Measurements from ENCODE around the gene CAMTA1. TPM values are rescaled to one million over a fixed set of nuclear protein-coding genes. Genes with fewer than 3 reads are reported as not detected.

Gene CAMTA1
- total and polyA plus RNA-seq, 4 donors: 78.7 to 438 (median 173) TPM

GRCh38 chr1:7581754-7582459 lies 796.7 kb downstream of the CAMTA1 start:
- Histone ChIP-seq H3K4me3 (ENCODE audit: low read length in 2 of 2) (no peak overlapping the region), H3K27me3 (ENCODE audit: control insufficient read depth in 1 of 2, insufficient read depth in 2 of 2, low read length in 1 of 2) (no peaks in the 10 kb centered on the region), H3K27ac (ENCODE audit: low read depth in 1 of 2, low read length in 2 of 2) (no peak overlapping the region), H3K4me1 (ENCODE audit: control insufficient read depth in 1 of 2, insufficient read depth in 2 of 2, low read length in 2 of 2) (no peaks in the 10 kb centered on the region), H3K9me3 (ENCODE audit: control insufficient read depth, low read length) (no peaks in the 10 kb centered on the region), H3K36me3 (ENCODE audit: control insufficient read depth in 1 of 2, insufficient read depth in 2 of 2, low read length in 1 of 2) (no peaks in the 10 kb centered on the region)
- WGBS, 2 donors: 80 to 84% methylated on average over 13 of the region's 13 CpGs
- intact Hi-C loops (cut with DNase I): no loop called here
- ATAC-seq (ENCODE audit: low FRiP score): no peak
- DNase-seq: peak; percentile 24 to 37

- no peaks in the 10 kb centered on the region for H3K4me1 ChIP-seq (ENCODE audit: control insufficient read depth in 1 of 2, insufficient read depth in 2 of 2, low read length in 2 of 2)
- 95% methylated on average over 4 of the region's 4 CpGs for WGBS, 2 donors
- intact Hi-C loops (cut with DNase I): no loop called here
- H3K36me3 ChIP-seq (ENCODE audit: control insufficient read depth in 1 of 2, insufficient read depth in 2 of 2, low read length in 1 of 2): no peaks in the 10 kb centered on the region
- no peaks in the 10 kb centered on the region for H3K9me3 ChIP-seq (ENCODE audit: control insufficient read depth, low read length)
- H3K4me3 ChIP-seq (ENCODE audit: low read length in 2 of 2): no peak overlapping the region
- H3K27me3 ChIP-seq (ENCODE audit: control insufficient read depth in 1 of 2, insufficient read depth in 2 of 2, low read length in 1 of 2): no peaks in the 10 kb centered on the region
- no peak for ATAC-seq (ENCODE audit: low FRiP score)
- DNase-seq: peak; percentile 12 to 35
- no peak overlapping the region for H3K27ac ChIP-seq (ENCODE audit: low read depth in 1 of 2, low read length in 2 of 2)
Measured at GRCh38 chr1:7582460-7582972, 797.3 kb downstream of the CAMTA1 start.

- intact Hi-C loops (cut with DNase I): no loop called here
- Histone ChIP-seq H3K4me1 (ENCODE audit: control insufficient read depth in 1 of 2, insufficient read depth in 2 of 2, low read length in 2 of 2) (no peaks in the 10 kb centered on the region), H3K27ac (ENCODE audit: low read depth in 1 of 2, low read length in 2 of 2) (no peak overlapping the region), H3K9me3 (ENCODE audit: control insufficient read depth, low read length) (no peaks in the 10 kb centered on the region), H3K4me3 (ENCODE audit: low read length in 2 of 2) (no peak overlapping the region), H3K36me3 (ENCODE audit: control insufficient read depth in 1 of 2, insufficient read depth in 2 of 2, low read length in 1 of 2) (no peaks in the 10 kb centered on the region), H3K27me3 (ENCODE audit: control insufficient read depth in 1 of 2, insufficient read depth in 2 of 2, low read length in 1 of 2) (no peaks in the 10 kb centered on the region)
- 82 to 85% methylated on average over 15 of the region's 15 CpGs for WGBS, 2 donors
- DNase-seq (peak; percentile 26 to 46), ATAC-seq (ENCODE audit: low FRiP score) (no peak)
Measured at GRCh38 chr1:7583291-7584096, 798.2 kb downstream of the CAMTA1 start.

GRCh38 chr1:7584157-7584556 lies 798.9 kb downstream of the CAMTA1 start:
- no peak for ATAC-seq (ENCODE audit: low FRiP score)

GRCh38 chr1:7584643-7585042 lies 799.4 kb downstream of the CAMTA1 start:
- WGBS, 2 donors: 95 to 96% methylated on average over 12 of the region's 12 CpGs
- no peak overlapping the region for H3K4me3 ChIP-seq (ENCODE audit: low read length in 2 of 2)
- no peaks in the 10 kb centered on the region for H3K36me3 ChIP-seq (ENCODE audit: control insufficient read depth in 1 of 2, insufficient read depth in 2 of 2, low read length in 1 of 2)
- H3K27ac ChIP-seq (ENCODE audit: low read depth in 1 of 2, low read length in 2 of 2): no peak overlapping the region
- no peaks in the 10 kb centered on the region for H3K9me3 ChIP-seq (ENCODE audit: control insufficient read depth, low read length)
- ATAC-seq (ENCODE audit: low FRiP score) (no peak), DNase-seq (peak; percentile 10 to 51)
- H3K27me3 ChIP-seq (ENCODE audit: control insufficient read depth in 1 of 2, insufficient read depth in 2 of 2, low read length in 1 of 2): no peaks in the 10 kb centered on the region
- no peaks in the 10 kb centered on the region for H3K4me1 ChIP-seq (ENCODE audit: control insufficient read depth in 1 of 2, insufficient read depth in 2 of 2, low read length in 2 of 2)
- intact Hi-C loops (cut with DNase I): no loop called here

More at GRCh38 chr1:7584157-7584556, 798.9 kb downstream of the CAMTA1 start:
- DNase-seq: peak; percentile 19 to 24
- WGBS, 2 donors: 96 to 97% methylated on average over 11 of the region's 11 CpGs
- no peaks in the 10 kb centered on the region for H3K27me3 ChIP-seq (ENCODE audit: control insufficient read depth in 1 of 2, insufficient read depth in 2 of 2, low read length in 1 of 2)
- H3K4me3 ChIP-seq (ENCODE audit: low read length in 2 of 2): no peak overlapping the region
- no peaks in the 10 kb centered on the region for H3K4me1 ChIP-seq (ENCODE audit: control insufficient read depth in 1 of 2, insufficient read depth in 2 of 2, low read length in 2 of 2)
- intact Hi-C loops (cut with DNase I): no loop called here
- no peak overlapping the region for H3K27ac ChIP-seq (ENCODE audit: low read depth in 1 of 2, low read length in 2 of 2)
- H3K36me3 ChIP-seq (ENCODE audit: control insufficient read depth in 1 of 2, insufficient read depth in 2 of 2, low read length in 1 of 2): no peaks in the 10 kb centered on the region
- H3K9me3 ChIP-seq (ENCODE audit: control insufficient read depth, low read length): no peaks in the 10 kb centered on the region

- H3K27ac ChIP-seq (ENCODE audit: low read depth in 1 of 2, low read length in 2 of 2): no peak overlapping the region
- intact Hi-C loops (cut with DNase I): no loop called here
- 88 to 89% methylated on average over 14 of the region's 14 CpGs for WGBS, 2 donors
- H3K27me3 ChIP-seq (ENCODE audit: control insufficient read depth in 1 of 2, insufficient read depth in 2 of 2, low read length in 1 of 2): no peaks in the 10 kb centered on the region
- H3K4me1 ChIP-seq (ENCODE audit: control insufficient read depth in 1 of 2, insufficient read depth in 2 of 2, low read length in 2 of 2): no peaks in the 10 kb centered on the region
- no peak for ATAC-seq (ENCODE audit: low FRiP score)
- H3K4me3 ChIP-seq (ENCODE audit: low read length in 2 of 2): no peak overlapping the region
- no peaks in the 10 kb centered on the region for H3K36me3 ChIP-seq (ENCODE audit: control insufficient read depth in 1 of 2, insufficient read depth in 2 of 2, low read length in 1 of 2)
- DNase-seq: peak; percentile 20 to 44
- no peaks in the 10 kb centered on the region for H3K9me3 ChIP-seq (ENCODE audit: control insufficient read depth, low read length)
Measured at GRCh38 chr1:7585216-7585907, 800.1 kb downstream of the CAMTA1 start.

GRCh38 chr1:7586031-7586941 lies 801.0 kb downstream of the CAMTA1 start:
- intact Hi-C loops (cut with DNase I): no loop called here
- Histone ChIP-seq H3K36me3 (ENCODE audit: control insufficient read depth in 1 of 2, insufficient read depth in 2 of 2, low read length in 1 of 2) (no peaks in the 10 kb centered on the region), H3K9me3 (ENCODE audit: control insufficient read depth, low read length) (no peaks in the 10 kb centered on the region), H3K4me3 (ENCODE audit: low read length in 2 of 2) (no peak overlapping the region), H3K27ac (ENCODE audit: low read depth in 1 of 2, low read length in 2 of 2) (no peak overlapping the region), H3K4me1 (ENCODE audit: control insufficient read depth in 1 of 2, insufficient read depth in 2 of 2, low read length in 2 of 2) (no peaks in the 10 kb centered on the region), H3K27me3 (ENCODE audit: control insufficient read depth in 1 of 2, insufficient read depth in 2 of 2, low read length in 1 of 2) (no peaks in the 10 kb centered on the region)
- ATAC-seq (ENCODE audit: low FRiP score) (no peak), DNase-seq (peak; percentile 37 to 64)
- 21 to 23% methylated on average over 26 of the region's 26 CpGs for WGBS, 2 donors
